Measurements from ENCODE around the gene TRPV5. TPM values are rescaled to one million over a fixed set of nuclear protein-coding genes. Genes with fewer than 3 reads are reported as not detected.

Gene TRPV5
- total RNA-seq, 4 donors from 2014 or later = not detected

- ATAC-seq (ENCODE audit: low FRiP score) = no peak
- TF ChIP-seq CTCF (IDR thresholded peaks at IDR 0.05) = no peak
- no peak for DNase-seq (ENCODE audit: low spot score)
Observed at GRCh38 chr7:142941541-142941940, 8.0 kb upstream of the TRPV5 start.

DNA sequence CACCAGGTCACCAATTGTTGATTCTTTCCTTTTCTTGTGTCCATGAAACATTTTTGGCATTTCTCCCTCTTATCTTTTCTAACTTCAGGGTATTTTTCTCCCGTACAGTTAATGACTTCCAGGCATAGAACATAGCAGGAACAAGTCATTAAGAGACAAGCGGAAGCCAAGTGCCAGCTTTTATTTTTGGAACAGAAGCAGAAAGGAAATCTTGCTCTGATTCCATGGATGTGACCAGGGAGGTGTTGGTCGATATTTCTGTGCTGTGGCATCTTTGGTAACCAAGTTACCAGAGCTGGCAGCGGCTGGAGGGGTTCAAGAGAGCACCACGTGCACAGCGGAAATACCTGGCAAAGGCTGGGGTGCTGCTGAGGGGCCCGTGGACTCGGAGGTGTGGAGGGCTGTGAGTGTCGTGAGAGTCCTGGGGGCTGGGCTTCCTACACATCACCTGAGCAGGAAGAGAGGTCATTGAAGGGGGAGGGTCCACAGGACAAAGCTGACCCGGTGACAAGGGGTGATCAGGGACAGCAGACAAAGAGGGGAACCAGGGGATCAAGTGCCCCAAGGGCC, 7.5 kb upstream of the TRPV5 start:
- no peak for DNase-seq (ENCODE audit: low spot score)
- no peak for ATAC-seq (ENCODE audit: low FRiP score)
- no peak for TF ChIP-seq CTCF (IDR thresholded peaks at IDR 0.05)

- no peak for TF ChIP-seq CTCF (IDR thresholded peaks at IDR 0.05)
- ATAC-seq (ENCODE audit: low FRiP score) (no peak), DNase-seq (ENCODE audit: low spot score) (no peak)
Observed at GRCh38 chr7:142939226-142939910, 5.8 kb upstream of the TRPV5 start, which contains the start of gene LLCFC1. Gene LLCFC1, plus strand, starts transcription at chr7:142939484. Its CDS starts 138 bp downstream, at chr7:142939622.

GRCh38 chr7:142938611-142939010, 5.1 kb upstream of the TRPV5 start:
- no peak for ATAC-seq (ENCODE audit: low FRiP score)
- no peak for DNase-seq (ENCODE audit: low spot score)
- TF ChIP-seq CTCF (IDR thresholded peaks at IDR 0.05) = no peak

DNA sequence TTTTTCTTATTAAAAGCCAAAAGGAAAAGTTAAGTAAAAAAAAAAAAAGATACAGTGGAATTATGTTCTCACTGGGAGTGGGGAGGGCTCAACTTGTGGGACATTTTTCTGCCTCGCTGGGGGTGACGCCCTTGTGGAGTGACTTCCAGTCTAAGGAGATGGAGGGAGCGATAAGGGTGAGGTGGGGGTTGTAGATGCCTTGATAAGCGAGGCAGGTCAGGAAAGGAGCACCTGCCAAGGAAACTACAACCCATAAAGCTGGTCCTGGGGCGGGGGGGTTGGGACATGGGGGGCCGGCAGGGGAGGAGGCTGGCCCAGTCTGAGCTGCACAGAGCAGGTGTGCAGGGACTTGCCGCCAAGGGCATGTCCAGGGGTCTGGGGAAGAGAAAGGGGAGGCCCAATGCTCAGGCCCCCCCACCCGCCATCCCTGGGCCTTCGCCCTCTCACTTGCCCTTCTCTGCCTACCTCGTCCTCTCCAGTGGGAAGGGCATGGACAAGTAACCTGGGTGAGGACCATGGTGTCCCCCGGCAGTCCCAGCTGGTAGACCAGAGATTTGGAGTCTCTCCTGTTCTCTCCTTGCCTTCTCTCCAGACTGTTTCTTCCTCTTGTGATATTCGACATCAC, 2.5 kb upstream of the TRPV5 start:
- no peak for DNase-seq (ENCODE audit: low spot score)
- ATAC-seq (ENCODE audit: low FRiP score) = no peak
- no peak for TF ChIP-seq CTCF (IDR thresholded peaks at IDR 0.05)

DNA sequence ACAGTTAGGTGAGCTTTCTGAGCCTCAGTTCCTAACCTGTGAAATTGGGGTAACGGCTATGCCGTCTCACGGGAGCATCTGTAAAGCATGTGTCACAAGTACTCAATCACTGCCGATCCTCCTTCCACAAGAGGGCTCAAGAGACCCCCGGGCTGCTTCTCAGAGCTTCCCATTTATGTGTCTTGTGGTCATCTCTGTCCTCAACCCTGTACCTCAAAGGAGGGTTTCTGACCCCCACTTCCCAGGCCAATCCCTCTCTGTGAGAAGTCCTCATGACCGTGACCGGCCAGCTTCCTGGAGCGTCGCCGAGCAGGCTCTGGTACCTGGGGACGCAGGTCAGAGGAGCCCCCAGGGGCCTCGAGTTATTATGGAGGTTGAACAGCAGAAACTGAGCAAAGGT, 510 bp upstream of the TRPV5 start:
- TF ChIP-seq CTCF (IDR thresholded peaks at IDR 0.05) = no peak
- no peak for ATAC-seq (ENCODE audit: low FRiP score)

GRCh38 chr7:142933092-142933475, 462 bp downstream of the TRPV5 start:
- no peak for TF ChIP-seq CTCF (IDR thresholded peaks at IDR 0.05)
- no peak for ATAC-seq (ENCODE audit: low FRiP score)
- no peak for DNase-seq (ENCODE audit: low spot score)

More for the DNA sequence above, 510 bp upstream of the TRPV5 start:
- DNase-seq (ENCODE audit: low spot score) = no peak
